Activated CD4-positive, alpha-beta memory T cell treated with anti-CD3 and anti-CD28 coated beads for 36 hours (primary cell): ENCODE measurements around the gene HMGN3. TPM values are rescaled to one million over a fixed set of nuclear protein-coding genes. Genes with fewer than 3 reads are reported as not detected.

Experiments
- CTCF ChIA-PET: fragments of 350-600 bp; sonication (Branson Sonifier 250); formaldehyde crosslinking; loops from one replicate; lab custom pipeline; 2021; ENCODE audit warnings: antibody characterized with exemption, inconsistent platforms; lab: Charles Lee
- POLR2A ChIA-PET: fragments of 350-600 bp; sonication (Branson Sonifier 250); formaldehyde crosslinking; loops from one replicate; lab custom pipeline; 2021; ENCODE audit warnings: antibody characterized with exemption; lab: Charles Lee
- DNase-seq: peaks from one replicate; pipeline ENCODE4 v3.0.0-alpha.2; 2020
- H3K27ac Mint-ChIP-seq: one replicate; pipeline ENCODE4 v1.8.0; 2021; ENCODE audit warnings: mixed read lengths
- H3K27me3 Mint-ChIP-seq: one replicate; pipeline ENCODE4 v1.8.0; 2021; ENCODE audit warnings: mixed read lengths
- H3K36me3 Mint-ChIP-seq: one replicate; pipeline ENCODE4 v1.8.0; 2021; ENCODE audit warnings: mixed read lengths
- H3K4me1 Mint-ChIP-seq: one replicate; pipeline ENCODE4 v1.8.0; 2021; ENCODE audit warnings: low read depth, mixed read lengths
- H3K4me3 Mint-ChIP-seq: one replicate; pipeline ENCODE4 v1.8.0; 2021; ENCODE audit warnings: mild to moderate bottlenecking, mixed read lengths
- H3K9me3 Mint-ChIP-seq: one replicate; pipeline ENCODE4 v1.8.0; 2021; ENCODE audit warnings: mixed read lengths
- intact Hi-C: fragments of 100-400 bp; cut with micrococcal nuclease; formaldehyde crosslinking; loops from one replicate; pipeline ENCODE4 v1.15.1; 2023
- total RNA-seq, 2 experiments: library from RNA; stranded (reverse); gene quantifications; one replicate each; pipeline ENCODE4 v1.2.3, GENCODE V29; 2021

HMGN3 gene
- total RNA-seq, 2 experiments from 2014 or later, result 37.4 to 39.8 TPM

DNA sequence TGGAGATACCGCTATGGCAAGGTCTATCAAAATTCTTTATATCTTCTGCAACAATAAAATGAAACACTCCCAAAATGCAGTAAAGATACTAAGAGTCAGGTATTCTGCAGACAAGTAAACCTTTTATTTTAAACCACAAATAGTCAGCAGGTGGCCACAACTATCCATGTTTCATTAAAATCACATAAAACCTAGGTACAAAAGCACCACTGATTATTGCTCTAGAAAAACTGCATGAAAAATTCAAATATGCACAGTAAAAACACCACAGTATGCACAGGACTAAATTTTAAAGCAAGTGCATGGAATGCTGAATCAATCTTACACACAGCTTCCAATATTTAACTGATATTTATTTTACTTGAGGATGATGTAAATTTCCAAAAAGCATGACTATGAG lies 33.3 kb downstream of the HMGN3 start:
- ChIA-PET CTCF (no interaction called here), POLR2A (no interaction called here)
- no peaks in the 10 kb centered on the region for H3K27me3 Mint-ChIP-seq
- no peaks in the 10 kb centered on the region for H3K4me1 Mint-ChIP-seq
- intact Hi-C loops, result no loop called here
- no peak overlapping the region for H3K27ac Mint-ChIP-seq
- no peak for DNase-seq
- H3K4me3 Mint-ChIP-seq, result no peak overlapping the region
- peaks cover 8% of the 10 kb centered on the region for H3K36me3 Mint-ChIP-seq
- no peaks in the 10 kb centered on the region for H3K9me3 Mint-ChIP-seq

DNA sequence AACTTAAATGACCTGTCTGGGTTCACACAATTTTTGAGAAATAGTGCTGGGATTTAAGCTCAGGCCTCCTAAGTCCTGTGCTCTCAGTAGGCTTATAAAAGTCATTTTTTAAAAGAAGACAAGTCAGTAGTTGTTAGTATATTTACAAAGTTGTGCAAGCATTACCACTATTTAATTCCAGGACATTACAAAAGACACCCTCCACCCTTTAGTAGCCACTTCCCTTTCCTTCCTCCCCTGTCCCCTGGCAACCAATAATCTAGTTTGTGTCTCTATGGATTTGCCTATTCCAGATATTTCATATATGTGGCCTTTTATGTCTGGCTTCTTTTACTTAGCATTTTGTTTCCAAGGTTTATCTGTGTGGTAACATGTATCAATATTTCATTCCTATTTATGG lies 37.6 kb downstream of the HMGN3 start:
- CTCF ChIA-PET, result no interaction called here
- POLR2A ChIA-PET, result no interaction called here
- peaks cover 14% of the 10 kb centered on the region for H3K36me3 Mint-ChIP-seq
- H3K27ac Mint-ChIP-seq, result no peak overlapping the region
- no peaks in the 10 kb centered on the region for H3K4me1 Mint-ChIP-seq
- intact Hi-C loops, result no loop called here
- no peaks in the 10 kb centered on the region for H3K27me3 Mint-ChIP-seq
- peaks cover 11% of the 10 kb centered on the region for H3K9me3 Mint-ChIP-seq
- no peak overlapping the region for H3K4me3 Mint-ChIP-seq
- no peak for DNase-seq

DNA sequence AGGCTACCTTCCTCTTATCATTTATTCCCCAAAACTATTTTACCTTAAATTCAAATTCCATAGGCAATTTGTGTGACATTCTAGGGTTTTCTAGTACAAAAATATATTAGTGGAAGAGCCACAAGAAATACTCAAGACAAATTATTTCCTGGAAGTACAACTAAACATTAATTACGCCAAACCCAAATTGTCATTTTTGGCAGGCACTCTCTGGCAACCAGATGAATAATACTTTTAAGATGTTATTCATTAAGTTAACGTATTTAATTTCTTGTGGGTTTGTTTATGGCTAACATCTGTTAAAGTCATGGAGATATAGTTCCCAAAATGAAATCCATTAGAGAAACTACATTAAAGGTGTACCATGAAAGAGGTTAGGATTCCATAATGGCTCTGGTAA lies 40.5 kb downstream of the HMGN3 start:
- peaks cover 3% of the 10 kb centered on the region for H3K27me3 Mint-ChIP-seq
- CTCF ChIA-PET, result no interaction called here
- no peaks in the 10 kb centered on the region for H3K4me1 Mint-ChIP-seq
- H3K9me3 Mint-ChIP-seq, result peaks cover 20% of the 10 kb centered on the region
- H3K36me3 Mint-ChIP-seq, result peaks cover 20% of the 10 kb centered on the region
- H3K27ac Mint-ChIP-seq, result no peak overlapping the region
- POLR2A ChIA-PET, result no interaction called here
- intact Hi-C loops, result no loop called here
- no peak for DNase-seq
- H3K4me3 Mint-ChIP-seq, result no peak overlapping the region

DNA sequence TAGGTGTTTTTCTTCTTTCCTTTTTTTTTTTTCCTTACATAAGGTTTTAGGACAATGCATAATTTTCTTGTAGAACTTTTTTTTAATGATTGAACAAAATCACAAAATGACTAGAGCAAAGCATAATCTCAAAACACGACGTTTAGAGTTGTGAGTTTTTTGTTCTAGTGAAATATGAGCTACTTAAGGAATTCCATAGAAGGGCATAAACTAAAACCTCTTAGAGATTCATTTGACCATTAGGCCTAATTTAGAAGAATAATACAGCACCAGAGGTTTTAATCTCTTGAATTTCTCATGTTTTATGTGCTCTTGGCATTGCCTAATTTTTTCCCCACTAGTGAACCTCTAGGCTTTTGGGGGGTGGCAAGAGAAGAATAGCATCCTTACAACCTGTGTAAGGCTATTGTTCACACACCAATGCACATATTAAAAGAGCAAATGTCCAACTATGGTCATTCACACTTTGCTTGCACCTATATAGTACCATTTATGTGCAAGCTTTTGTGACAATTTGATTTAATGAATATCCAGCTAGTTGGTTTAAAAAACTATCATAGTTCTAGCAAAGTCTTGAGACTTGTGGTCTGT lies 44.6 kb downstream of the HMGN3 start:
- ChIA-PET CTCF (no interaction called here), POLR2A (no interaction called here)

DNA sequence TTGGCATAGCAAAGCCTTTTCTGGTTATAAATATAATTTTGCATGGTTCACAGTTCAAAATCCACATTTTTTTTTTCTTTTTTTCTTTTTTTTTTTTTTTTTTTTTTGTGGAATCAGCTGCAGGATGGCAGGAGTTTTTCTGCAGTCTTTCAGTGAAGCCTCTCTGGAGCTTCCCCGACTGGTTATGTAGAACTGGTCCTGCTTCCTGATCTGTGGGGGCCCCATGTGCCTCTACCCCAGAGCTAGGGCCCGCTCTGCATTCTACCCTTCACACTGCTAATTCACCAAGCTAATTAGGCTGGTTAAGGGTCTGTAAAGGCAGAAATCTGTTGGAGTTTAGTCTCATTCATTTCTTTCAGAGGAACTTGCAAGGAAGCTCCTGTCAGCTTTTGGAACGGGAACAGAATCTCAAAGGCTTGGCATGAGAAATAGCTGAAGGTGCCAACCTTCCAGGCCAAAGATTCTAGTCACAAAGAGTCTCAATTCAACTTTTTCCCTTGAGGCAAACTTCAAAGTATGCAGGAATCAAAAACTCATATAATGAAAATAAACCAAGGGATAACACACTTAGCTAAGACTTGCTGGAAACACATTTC lies 45.5 kb downstream of the HMGN3 start:
- Mint-ChIP-seq H3K27me3 (peaks cover 3% of the 10 kb centered on the region), H3K4me3 (no peak overlapping the region), H3K4me1 (no peaks in the 10 kb centered on the region), H3K27ac (no peak overlapping the region), H3K9me3 (peaks cover 20% of the 10 kb centered on the region), H3K36me3 (peaks cover 16% of the 10 kb centered on the region)
- intact Hi-C loops, result no loop called here
- no peak for DNase-seq
- POLR2A ChIA-PET, result no interaction called here
- CTCF ChIA-PET, result no interaction called here

More for the DNA sequence above, 44.6 kb downstream of the HMGN3 start:
- H3K4me3 Mint-ChIP-seq, result no peak overlapping the region
- intact Hi-C loops, result no loop called here
- H3K4me1 Mint-ChIP-seq, result no peaks in the 10 kb centered on the region
- H3K36me3 Mint-ChIP-seq, result peaks cover 19% of the 10 kb centered on the region
- H3K27me3 Mint-ChIP-seq, result peaks cover 3% of the 10 kb centered on the region
- H3K27ac Mint-ChIP-seq, result no peak overlapping the region
- peaks cover 20% of the 10 kb centered on the region for H3K9me3 Mint-ChIP-seq
- DNase-seq, result no peak

DNA sequence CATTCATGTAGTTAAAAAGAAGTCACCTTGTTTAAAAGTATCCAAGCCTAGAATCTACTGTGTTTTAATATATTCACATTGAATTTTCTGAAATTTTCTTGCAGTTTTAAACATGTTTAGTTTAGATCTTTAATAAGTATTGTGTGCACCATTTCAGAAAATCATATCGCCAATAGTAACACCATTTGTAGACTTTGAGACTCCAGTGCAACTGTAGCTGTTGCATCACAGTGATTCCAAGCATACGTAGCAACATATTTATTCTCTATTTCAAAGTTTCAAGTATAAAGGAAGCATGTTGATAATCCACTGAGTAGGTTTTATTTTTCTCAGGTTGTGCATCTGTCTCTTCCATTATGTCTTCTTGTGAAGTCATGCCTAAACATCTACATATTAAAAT lies 46.4 kb downstream of the HMGN3 start:
- Mint-ChIP-seq H3K9me3 (peaks cover 18% of the 10 kb centered on the region), H3K36me3 (peaks cover 14% of the 10 kb centered on the region), H3K4me3 (no peak overlapping the region), H3K4me1 (no peaks in the 10 kb centered on the region), H3K27me3 (peaks cover 3% of the 10 kb centered on the region), H3K27ac (no peak overlapping the region)
- intact Hi-C loops, result no loop called here
- POLR2A ChIA-PET, result no interaction called here
- CTCF ChIA-PET, result no interaction called here
- no peak for DNase-seq

DNA sequence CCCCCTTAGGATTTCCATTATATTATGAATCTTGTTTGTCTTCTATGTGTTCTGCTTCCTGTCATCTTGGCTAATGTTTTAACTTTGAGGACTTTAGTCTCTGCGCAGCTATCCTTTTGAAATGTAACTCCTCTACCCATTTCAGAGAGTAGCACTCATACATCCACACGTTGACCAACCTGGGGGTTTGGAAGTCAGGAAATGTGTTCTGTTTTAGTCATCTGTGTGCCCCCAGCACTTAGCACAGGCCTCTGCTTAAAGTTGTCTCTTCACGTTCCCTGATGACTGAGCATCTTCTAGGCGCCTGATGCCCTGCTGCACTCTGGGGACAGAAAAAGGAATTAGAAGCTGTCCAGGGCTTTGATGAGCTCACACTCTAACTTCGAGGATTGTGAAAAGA lies 47.9 kb downstream of the HMGN3 start:
- Mint-ChIP-seq H3K4me3 (no peak overlapping the region), H3K27ac (no peak overlapping the region), H3K9me3 (peaks cover 8% of the 10 kb centered on the region), H3K4me1 (no peaks in the 10 kb centered on the region), H3K36me3 (peaks cover 6% of the 10 kb centered on the region), H3K27me3 (peaks cover 5% of the 10 kb centered on the region)
- POLR2A ChIA-PET, result no interaction called here
- DNase-seq, result no peak
- CTCF ChIA-PET, result no interaction called here
- intact Hi-C loops, result no loop called here

DNA sequence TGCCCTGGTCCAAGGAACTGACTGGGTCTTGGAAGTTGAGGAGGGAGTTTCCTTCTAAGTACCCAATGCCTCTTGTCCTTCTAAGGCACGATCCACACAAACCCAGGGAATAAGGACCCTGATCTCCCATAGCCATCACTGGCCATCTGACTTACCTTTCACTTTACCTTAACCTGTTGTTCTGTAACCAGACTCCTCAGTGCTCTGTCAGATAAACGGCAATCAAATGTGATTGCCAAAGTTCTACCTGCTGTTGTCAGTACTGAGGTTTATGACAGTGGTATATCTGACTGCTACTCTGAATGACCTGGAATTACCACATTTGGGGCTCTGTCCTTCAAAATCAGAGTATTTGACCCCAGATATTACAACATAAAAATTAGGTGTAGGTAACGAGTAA lies 49.8 kb downstream of the HMGN3 start:
- CTCF ChIA-PET, result no interaction called here

DNA sequence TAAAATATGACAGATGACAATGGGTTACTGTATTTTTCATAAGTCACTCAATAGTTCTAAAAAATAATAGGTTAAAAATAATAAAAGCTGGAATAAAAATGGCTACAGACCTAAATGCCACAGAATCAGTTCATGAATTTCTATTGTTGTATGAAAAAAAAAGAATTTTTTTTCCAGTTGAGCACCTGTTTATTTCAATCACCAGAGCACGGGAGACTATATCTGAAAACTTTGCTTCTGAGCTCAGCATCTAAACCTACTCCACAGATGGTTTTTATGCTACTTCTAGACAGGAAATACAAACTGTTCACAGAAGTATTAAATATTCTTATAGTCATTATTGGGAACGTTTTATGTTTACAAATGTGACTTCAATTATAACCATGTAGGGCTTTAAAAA lies 50.4 kb downstream of the HMGN3 start:
- ChIA-PET CTCF (no interaction called here), POLR2A (no interaction called here)
- Mint-ChIP-seq H3K4me3 (no peak overlapping the region), H3K36me3 (no peaks in the 10 kb centered on the region), H3K9me3 (no peaks in the 10 kb centered on the region), H3K27ac (no peak overlapping the region), H3K4me1 (no peaks in the 10 kb centered on the region), H3K27me3 (peaks cover 6% of the 10 kb centered on the region)
- no peak for DNase-seq
- intact Hi-C loops, result no loop called here

More for the DNA sequence above, 49.8 kb downstream of the HMGN3 start:
- intact Hi-C loops, result no loop called here
- H3K4me1 Mint-ChIP-seq, result no peaks in the 10 kb centered on the region
- no peak overlapping the region for H3K4me3 Mint-ChIP-seq
- DNase-seq, result no peak
- POLR2A ChIA-PET, result no interaction called here
- H3K27me3 Mint-ChIP-seq, result peaks cover 2% of the 10 kb centered on the region
- H3K36me3 Mint-ChIP-seq, result no peaks in the 10 kb centered on the region
- no peak overlapping the region for H3K27ac Mint-ChIP-seq
- H3K9me3 Mint-ChIP-seq, result no peaks in the 10 kb centered on the region

DNA sequence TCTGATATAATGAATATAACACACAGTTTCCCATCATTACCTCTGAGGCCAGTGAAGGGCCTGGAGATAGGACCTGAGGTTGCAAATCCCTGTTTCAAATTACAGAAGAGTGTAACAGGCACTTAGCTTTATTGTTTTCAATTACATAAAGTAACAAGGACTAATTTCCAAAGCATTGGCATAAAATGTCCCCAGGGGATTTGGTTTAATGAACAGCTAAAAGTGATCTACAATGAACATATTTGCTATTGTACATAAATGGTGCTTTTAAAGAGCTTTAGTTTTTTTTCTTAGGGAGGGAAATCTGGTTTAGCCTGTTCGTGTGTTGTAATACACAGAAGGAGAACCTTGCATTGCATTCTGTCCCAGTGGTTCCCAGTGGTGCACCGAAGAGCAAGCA lies 54.4 kb downstream of the HMGN3 start:
- CTCF ChIA-PET, result no interaction called here

DNA sequence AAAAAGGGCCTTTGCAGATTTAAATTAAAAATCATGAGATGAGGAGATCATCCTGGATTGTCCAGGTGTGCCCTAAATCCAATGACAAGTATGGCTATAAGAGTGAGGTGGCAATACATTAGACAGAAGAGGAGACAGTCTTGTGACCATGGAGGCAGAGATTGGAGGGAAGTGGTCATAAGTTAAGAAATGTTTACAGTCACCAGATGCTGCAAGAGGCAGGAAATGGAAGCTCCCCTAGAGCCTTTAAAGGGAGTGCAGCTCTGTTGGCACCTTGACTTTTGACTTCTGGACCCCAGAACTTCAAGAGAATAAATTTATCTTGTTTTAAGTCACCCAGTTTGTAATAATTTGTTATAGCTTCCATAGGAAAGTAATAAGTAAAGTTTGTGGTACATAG lies 61.1 kb downstream of the HMGN3 start:
- Mint-ChIP-seq H3K36me3 (no peaks in the 10 kb centered on the region), H3K27ac (no peak overlapping the region), H3K4me3 (no peak overlapping the region), H3K9me3 (peaks cover 4% of the 10 kb centered on the region), H3K27me3 (no peaks in the 10 kb centered on the region), H3K4me1 (no peaks in the 10 kb centered on the region)
- POLR2A ChIA-PET, result no interaction called here
- no peak for DNase-seq
- intact Hi-C loops, result no loop called here
- CTCF ChIA-PET, result no interaction called here

More for the DNA sequence above, 54.4 kb downstream of the HMGN3 start:
- Mint-ChIP-seq H3K4me1 (no peaks in the 10 kb centered on the region), H3K27ac (no peak overlapping the region), H3K9me3 (peaks cover 4% of the 10 kb centered on the region), H3K27me3 (peaks cover 6% of the 10 kb centered on the region), H3K36me3 (no peaks in the 10 kb centered on the region), H3K4me3 (no peak overlapping the region)
- no peak for DNase-seq
- intact Hi-C loops, result no loop called here
- POLR2A ChIA-PET, result no interaction called here

DNA sequence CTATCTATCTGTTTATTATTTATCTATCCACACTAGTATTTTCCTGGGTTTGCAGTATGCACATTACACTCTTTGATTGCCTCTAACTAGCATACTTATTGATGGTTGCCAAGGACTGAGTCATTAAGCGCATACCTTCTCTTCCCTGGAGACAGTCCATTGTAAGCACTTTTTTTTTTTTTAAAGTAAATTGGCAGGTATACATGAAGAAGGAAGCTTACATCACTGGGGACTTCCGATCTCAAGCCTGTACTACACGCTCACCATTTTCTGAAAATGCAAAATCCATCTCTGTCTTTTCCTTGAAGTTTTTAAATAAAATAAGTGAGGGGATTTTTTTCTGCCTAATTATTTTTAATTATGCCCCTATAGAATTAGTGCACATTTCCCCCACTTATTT lies 63.5 kb downstream of the HMGN3 start:
- ChIA-PET CTCF (no interaction called here), POLR2A (no interaction called here)
- no peak overlapping the region for H3K4me3 Mint-ChIP-seq
- no peak for DNase-seq
- H3K36me3 Mint-ChIP-seq, result no peaks in the 10 kb centered on the region
- H3K27ac Mint-ChIP-seq, result no peak overlapping the region
- no peaks in the 10 kb centered on the region for H3K9me3 Mint-ChIP-seq
- H3K27me3 Mint-ChIP-seq, result no peaks in the 10 kb centered on the region
- H3K4me1 Mint-ChIP-seq, result no peaks in the 10 kb centered on the region
- intact Hi-C loops, result no loop called here

DNA sequence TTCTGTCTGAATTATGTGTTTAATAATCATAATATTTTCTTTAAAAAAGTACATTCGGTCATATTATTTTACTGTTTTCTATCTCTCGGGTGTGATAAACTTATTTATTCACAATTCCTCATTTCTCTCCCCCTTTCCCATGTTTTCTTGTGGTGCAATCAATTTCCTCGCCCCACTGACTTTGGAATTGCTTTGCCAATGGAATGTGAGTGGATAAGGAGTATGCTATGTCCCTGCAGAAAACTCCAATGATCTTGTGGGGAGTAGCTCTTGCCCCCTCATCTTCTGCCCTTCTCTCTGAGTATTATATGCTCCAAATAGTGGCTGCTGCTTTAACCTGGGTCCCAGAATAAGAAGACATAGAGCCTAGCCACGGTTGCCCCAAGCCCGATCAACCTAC lies 64.1 kb downstream of the HMGN3 start:
- Mint-ChIP-seq H3K9me3 (no peaks in the 10 kb centered on the region), H3K27me3 (no peaks in the 10 kb centered on the region), H3K27ac (no peak overlapping the region), H3K4me1 (no peaks in the 10 kb centered on the region), H3K4me3 (no peak overlapping the region), H3K36me3 (no peaks in the 10 kb centered on the region)
- CTCF ChIA-PET, result no interaction called here
- intact Hi-C loops, result no loop called here
- POLR2A ChIA-PET, result no interaction called here
- DNase-seq, result no peak
